PFSK-1 (cell line): ENCODE measurements around the gene BNIP2.

ENCODE experiments used
- FOXP2 ChIP-seq: optimal IDR thresholded peaks from 2 replicates; pipeline ENCODE3; 2011; ENCODE audit warnings: borderline replicate concordance, control low read depth, inconsistent platforms; ENCODE audit not compliant: insufficient read depth; ENCODE audit errors: extremely low read length, extremely low read depth
- POLR2AphosphoS5 ChIP-seq: IDR thresholded peaks from 2 replicates; pipeline ENCODE4 v1.6.1; 2012; ENCODE audit warnings: low read depth, mild to moderate bottlenecking, control low read depth, low read length, moderate library complexity
- SIN3A ChIP-seq: IDR thresholded peaks from 2 replicates; pipeline ENCODE4 v1.6.1; 2012; ENCODE audit warnings: mild to moderate bottlenecking, low read length, moderate library complexity, borderline replicate concordance; ENCODE audit not compliant: insufficient read depth
- TAF1 ChIP-seq: IDR thresholded peaks from 2 replicates; pipeline ENCODE4 v1.6.1; 2012; ENCODE audit warnings: low read length, control low read depth, borderline replicate concordance; ENCODE audit not compliant: insufficient read depth
- TF ChIP-seq, protein P1 (sequence below), 2 experiments: IDR thresholded peaks; 2 replicates each; pipeline versions ENCODE4 v1.6.1 to v1.8.0; 2011 to 2012; ENCODE audit warnings: low read depth in 2 of 2, low read length in 2 of 2, control low read depth in 1 of 2, inconsistent platforms in 1 of 2, mild to moderate bottlenecking in 1 of 2, moderate library complexity in 1 of 2; ENCODE audit not compliant: insufficient read depth in 1 of 2

DNA sequence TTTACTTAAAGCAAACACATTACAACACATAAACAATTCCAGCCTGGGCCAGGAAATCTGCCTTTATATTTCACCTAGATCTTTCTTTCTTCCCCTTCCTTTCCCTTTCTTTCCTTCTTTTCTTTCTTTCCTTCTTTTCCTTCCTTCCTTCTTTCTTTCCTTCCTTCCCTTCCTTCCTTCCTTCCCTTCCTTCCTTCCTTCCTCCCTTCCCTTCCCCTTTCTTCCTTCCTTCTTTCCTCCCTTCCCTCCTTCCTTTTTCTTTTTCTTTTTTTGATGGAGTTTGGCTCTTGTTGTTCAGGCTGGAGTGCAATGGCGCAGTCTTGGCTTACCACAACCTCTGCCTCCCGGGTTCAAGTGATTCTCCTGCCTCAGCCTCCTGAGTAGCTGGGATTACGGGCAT lies 24.1 kb upstream of the BNIP2 start:
- TF ChIP-seq POLR2AphosphoS5 (no peak), TAF1 (no peak), SIN3A (no peak), FOXP2 (no peak)
- TF ChIP-seq, protein P1, sequence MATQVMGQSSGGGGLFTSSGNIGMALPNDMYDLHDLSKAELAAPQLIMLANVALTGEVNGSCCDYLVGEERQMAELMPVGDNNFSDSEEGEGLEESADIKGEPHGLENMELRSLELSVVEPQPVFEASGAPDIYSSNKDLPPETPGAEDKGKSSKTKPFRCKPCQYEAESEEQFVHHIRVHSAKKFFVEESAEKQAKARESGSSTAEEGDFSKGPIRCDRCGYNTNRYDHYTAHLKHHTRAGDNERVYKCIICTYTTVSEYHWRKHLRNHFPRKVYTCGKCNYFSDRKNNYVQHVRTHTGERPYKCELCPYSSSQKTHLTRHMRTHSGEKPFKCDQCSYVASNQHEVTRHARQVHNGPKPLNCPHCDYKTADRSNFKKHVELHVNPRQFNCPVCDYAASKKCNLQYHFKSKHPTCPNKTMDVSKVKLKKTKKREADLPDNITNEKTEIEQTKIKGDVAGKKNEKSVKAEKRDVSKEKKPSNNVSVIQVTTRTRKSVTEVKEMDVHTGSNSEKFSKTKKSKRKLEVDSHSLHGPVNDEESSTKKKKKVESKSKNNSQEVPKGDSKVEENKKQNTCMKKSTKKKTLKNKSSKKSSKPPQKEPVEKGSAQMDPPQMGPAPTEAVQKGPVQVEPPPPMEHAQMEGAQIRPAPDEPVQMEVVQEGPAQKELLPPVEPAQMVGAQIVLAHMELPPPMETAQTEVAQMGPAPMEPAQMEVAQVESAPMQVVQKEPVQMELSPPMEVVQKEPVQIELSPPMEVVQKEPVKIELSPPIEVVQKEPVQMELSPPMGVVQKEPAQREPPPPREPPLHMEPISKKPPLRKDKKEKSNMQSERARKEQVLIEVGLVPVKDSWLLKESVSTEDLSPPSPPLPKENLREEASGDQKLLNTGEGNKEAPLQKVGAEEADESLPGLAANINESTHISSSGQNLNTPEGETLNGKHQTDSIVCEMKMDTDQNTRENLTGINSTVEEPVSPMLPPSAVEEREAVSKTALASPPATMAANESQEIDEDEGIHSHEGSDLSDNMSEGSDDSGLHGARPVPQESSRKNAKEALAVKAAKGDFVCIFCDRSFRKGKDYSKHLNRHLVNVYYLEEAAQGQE (IDR thresholded peaks at IDR 0.05; ENCODE audit: insufficient read depth in 1 of 2, low read depth in 2 of 2, low read length in 2 of 2) = no peak
